Inflammatory macrophage (primary cell): ENCODE results near the gene PRKAB1.

Experiments
- DNase-seq, 2 donors: peaks; one replicate each; pipeline ENCODE4 v3.0.0-alpha.2; 2020 to 2022

The PRKAB1 gene

DNA sequence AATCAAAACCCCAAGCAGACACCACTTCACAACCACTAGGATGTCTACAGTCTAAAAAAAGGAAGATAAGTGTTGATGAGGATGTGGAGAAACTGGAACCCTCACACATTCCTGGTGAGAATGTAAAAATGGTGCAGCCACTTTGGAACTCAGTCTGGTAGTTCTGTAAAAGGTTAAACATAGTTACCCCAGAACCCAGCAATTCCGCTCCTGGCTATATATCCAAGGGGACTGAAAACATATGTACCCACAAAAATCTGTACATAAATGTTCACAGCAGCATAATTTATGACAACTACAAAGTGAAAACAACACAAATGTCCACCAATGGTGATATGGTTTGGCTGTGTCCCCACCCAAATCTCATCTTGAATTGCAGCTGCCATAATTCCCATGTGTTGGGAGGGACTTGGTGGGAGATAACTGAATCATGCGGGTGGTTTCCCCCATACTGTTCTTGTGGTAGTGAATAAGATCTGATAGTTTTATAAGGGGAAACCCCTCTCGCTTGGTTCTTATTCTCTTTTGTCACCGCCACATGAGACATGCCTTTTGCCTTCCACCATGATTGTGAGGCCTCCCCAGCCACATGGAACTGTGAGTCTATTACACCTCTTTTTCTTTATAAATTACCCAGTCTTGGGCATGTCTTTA, 46.8 kb downstream of the PRKAB1 start:
- no peak for DNase-seq

DNA sequence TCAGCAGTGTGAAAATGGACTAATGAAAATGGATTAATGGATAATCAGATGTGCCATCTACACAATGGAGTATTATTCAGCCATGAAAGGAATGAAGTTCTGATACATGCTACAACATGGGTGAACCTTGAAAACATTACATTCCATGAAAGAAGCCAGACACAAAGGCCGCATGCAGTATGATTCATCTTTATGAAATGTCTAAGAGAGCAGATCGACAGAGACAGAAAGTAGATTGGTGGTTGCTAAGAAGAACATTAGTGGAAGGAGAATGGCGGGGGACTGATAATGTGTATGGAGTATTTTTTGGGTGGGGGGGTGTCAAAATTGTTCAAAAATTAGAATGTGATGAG, 47.3 kb downstream of the PRKAB1 start:
- DNase-seq: no peak

DNA sequence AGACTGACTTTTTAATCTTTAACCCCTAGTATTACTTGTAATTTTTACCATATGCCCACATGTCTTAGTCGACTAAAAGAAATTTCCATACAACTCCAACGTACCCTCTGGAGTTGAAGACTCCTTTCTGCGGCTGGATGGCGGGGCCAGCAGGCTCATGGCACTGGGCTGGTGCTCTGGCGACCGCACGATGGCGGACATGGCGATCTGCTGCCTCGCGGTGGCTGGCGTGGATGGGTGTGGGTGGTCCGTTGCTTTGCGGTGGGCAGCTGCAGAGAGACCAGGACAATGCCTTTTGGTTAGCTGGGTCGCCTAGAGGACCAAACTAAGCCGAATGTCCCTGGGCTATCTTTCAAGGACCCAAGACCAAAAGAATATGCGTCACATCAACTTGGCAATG, 50.2 kb downstream of the PRKAB1 start:
- DNase-seq: no peak

DNA sequence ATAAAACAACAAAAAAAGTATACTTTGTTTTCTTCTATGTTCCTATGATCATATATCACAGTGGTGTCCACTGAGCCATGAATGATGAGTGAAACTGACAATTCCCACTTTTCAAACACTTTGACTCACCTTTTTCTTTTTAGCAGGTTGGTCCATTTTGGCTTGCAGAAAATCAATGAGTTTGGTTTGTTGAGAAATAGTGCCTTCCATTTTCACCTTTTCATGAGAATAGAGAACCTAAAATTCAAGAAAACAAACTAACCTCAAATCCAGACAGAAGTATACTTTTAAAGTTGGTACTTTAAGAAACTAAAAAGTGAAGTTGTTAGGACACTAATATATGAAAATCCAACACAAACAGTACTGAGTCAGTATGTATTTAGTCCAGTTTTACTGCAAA, 52.4 kb downstream of the PRKAB1 start:
- no peak for DNase-seq

DNA sequence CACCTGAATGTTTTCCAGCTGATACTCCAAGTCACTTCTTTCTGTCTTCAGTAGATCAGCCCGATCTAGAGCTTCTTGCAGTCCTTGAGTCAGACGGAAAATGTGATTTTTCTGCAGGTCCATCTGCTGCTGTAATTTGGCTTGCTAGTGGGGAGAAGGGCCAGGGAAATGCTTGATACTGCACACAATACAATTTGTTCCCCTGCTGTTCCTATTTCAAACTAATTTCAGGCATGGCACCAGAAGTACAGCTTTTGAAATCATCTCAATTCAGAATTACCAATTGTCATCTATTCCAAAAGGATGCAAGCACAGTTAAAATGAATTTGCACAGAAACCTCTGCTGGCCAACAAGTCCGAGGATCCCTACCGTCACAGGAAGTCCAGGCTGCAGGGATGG, 53.4 kb downstream of the PRKAB1 start:
- no peak for DNase-seq

DNA sequence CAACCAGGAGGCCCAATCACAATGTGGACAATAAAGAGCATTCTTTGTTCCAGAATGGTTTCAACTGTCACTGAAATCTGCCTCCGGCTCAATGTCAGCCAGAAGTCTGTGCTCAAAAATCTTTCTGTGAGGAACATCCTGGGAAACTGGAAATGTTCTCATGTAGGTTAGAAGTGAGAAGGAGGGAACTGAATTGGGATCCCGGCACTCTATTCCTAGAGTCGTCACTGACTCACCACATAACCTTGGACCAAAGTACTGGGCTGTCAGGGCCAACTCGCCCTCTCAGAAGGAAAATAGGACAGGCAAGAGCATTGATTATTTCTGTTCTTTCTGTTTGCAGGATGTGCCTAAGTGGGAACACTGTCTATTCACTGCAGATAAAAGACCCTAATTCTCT, 57.6 kb downstream of the PRKAB1 start:
- DNase-seq: no peak

DNA sequence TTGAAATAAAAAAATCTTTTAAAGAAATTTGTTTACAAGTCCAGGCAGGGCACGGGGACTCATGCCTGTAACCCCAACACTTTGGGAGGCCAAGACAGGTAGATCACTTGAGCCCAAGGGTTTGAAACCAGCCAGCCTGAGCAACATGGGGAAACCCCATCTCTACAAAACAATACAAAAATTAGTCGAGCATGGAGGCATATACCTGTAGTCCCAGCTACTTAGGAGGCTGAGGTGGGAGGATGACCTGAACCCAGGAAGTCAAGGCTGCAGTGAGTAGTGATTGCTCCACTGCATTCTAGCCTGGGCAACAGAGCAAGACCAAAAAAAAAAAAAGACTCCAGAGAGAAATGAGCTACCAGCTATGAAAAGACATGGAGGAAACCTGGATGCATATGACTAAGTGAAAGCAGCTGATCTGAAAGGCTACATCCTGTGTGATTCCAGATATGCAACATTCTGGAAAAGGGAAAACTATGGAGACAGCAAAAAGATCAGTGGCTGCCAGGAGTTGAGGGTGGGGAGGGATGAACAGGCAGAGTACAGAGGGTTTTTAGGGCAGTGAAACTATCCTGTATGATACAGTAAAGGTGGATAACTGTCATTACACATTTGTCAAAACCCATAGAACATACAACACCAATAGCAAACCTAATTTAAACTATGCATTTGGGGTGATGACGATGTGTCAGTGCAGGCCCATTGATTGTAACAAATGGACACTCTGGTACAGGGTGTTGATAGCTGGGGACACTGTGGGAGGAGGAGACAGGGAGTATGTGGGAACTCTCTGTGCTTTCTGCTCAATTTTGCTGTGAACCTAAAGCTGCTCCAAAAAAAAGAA, 59.9 kb downstream of the PRKAB1 start:
- DNase-seq: no peak

DNA sequence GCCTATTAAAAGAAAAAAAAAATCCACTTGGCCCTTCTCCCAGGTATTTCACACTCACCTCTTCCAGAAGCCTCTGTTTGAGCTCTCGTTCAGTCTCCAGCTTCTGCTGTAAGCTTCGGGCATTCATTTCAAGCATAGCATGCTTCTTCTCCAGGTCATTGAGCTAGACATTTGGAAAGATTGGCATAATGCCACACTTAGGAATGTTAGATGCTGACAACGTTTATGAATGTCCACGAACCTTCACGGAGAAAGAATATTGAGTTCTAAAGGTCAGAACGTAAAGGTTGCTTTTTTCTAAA, 60.5 kb downstream of the PRKAB1 start:
- no peak for DNase-seq

DNA sequence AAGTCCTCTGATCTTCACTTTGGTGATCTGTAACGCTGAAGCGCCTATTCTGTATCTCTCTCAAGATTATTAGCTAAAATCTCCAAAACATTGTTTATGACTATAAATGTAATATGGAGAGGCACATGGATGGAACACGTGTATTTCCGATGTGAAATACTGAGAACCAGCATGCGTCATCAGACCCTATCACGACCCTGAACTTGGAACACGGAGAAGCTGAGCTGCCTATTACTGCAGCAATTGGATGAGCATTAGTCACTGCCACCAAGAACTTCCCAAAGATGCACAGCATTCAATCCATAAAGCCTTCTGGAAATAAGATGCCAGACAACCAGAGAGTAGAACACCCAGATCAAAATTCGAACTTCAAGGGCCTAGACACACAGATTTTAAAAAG, 61.9 kb downstream of the PRKAB1 start:
- DNase-seq: no peak

DNA sequence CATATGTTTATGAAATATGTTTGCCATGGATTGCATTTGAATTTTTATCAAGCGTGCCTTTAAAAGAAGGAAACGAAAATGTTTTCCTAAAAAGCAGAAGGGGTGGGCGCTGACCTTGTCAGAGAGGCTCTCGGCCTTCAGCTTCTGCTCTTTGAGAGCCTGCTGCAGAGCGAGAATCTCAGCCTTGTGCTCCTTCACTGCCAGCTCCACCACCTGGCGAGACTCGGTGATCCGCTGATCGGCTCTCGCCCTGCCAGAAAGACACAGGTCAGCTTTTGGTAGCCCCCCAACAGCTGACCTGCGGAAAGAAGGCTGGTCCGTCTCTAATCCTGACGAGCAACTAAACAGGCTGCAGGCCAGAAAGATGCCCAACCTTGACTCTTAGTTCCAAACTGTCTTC, 62.4 kb downstream of the PRKAB1 start:
- DNase-seq: peak in 1 of 2 donors; percentile 2
